Lower leg skin (tissue), 3 donors: ENCODE data around the gene RBBP8.

Experiments
- POLR2A ChIP-seq, 2 donors: fragments of 450-650 bp; IDR thresholded peaks; one replicate each; pipeline ENCODE4 v1.6.1; 2016 to 2017; ENCODE audit warnings: antibody characterized with exemption in 2 of 2, mild to moderate bottlenecking in 1 of 2, moderate library complexity in 1 of 2
- TF ChIP-seq, protein P1 (sequence below), 3 donors: fragments of 450-650 bp; IDR thresholded peaks; one replicate each; pipeline ENCODE4 v1.5.1; 2016; ENCODE audit warnings: antibody characterized with exemption in 3 of 3, mild to moderate bottlenecking in 3 of 3, moderate library complexity in 2 of 3

DNA sequence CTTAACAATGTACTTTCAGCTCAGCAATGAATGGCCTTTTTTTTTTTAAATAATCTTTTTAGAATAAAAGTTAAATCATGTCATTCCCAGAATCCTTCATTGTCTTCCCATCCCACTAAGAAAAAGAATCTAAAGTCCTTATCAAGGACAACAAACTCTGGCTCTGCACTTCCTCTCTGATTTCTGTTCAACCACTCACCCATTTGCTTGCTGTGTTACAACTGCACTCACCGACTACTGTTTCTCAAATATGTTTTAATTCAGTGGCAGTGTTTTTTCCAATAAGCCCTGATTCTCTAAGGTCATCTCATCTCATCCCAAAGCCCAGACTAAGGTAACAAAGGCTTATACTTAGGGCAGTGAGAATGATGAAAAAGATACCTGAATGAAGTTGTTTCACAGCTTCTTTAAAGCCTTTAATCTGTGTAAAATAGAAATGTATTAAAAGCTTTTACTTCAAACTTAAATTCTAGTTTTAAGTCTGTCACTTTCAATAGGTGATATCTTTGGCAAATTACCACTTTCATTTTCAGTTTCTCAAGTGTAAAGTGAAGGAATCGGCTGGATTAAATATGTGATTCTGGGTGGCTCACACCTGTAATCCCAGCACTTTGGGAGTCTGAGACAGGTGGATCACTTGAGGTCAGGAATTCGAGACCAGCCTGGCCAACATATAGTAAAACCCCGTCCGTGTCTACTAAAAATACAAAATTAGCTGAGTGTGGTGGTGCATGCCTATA is 87.6 kb downstream of the RBBP8 start:
- TF ChIP-seq, protein P1, sequence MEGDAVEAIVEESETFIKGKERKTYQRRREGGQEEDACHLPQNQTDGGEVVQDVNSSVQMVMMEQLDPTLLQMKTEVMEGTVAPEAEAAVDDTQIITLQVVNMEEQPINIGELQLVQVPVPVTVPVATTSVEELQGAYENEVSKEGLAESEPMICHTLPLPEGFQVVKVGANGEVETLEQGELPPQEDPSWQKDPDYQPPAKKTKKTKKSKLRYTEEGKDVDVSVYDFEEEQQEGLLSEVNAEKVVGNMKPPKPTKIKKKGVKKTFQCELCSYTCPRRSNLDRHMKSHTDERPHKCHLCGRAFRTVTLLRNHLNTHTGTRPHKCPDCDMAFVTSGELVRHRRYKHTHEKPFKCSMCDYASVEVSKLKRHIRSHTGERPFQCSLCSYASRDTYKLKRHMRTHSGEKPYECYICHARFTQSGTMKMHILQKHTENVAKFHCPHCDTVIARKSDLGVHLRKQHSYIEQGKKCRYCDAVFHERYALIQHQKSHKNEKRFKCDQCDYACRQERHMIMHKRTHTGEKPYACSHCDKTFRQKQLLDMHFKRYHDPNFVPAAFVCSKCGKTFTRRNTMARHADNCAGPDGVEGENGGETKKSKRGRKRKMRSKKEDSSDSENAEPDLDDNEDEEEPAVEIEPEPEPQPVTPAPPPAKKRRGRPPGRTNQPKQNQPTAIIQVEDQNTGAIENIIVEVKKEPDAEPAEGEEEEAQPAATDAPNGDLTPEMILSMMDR (IDR thresholded peaks at IDR 0.05): no peak
- TF ChIP-seq POLR2A (IDR thresholded peaks at IDR 0.05): no peak
